GM19023 (cell line): ENCODE data around the gene CDC27.
A peak's percentile ranks its signal among the peaks of the same experiment; 100 is the strongest.
"Not testable (repeated sequence)": the region's sequence is repeated elsewhere in the genome, so short reads cannot be mapped to it uniquely, and the experiment has no call there.

Source experiments
- ATAC-seq: cut with Tn5 transposase; IDR thresholded peaks from one replicate; pipeline ENCODE4 v1.9.1; 2021; ENCODE audit warnings: mild to moderate bottlenecking, moderate library complexity; ENCODE audit not compliant: unreplicated experiment

CDC27 gene

DNA sequence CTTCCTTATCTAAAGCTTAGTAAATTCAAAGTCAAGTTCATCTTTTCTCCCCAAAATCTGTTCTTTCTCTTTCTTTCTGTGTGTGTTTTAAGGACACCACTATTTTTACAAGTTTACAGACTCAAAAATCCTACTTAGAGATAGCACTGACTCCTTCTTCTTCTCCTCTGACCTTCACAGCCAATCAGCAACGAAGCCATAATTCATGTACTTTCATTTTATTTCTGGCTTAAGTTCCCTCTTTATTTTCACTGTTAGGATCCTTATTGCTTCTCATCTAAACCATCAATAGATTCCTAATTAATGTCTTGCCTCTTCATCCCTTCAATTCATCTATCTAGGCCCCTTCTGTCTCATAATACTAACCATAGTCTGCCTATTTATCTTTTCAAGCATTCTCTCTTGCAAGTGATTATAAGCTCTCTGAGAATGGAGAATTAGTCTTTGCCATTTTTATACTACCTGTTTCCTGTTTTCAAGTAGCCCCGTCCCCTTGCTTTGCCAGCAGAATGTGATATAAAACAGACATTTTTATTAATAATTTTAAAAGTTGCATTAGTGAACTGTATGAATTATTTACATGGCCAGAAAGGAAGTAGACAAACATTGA, 27.0 kb downstream of the CDC27 start:
- ATAC-seq, result no peak

DNA sequence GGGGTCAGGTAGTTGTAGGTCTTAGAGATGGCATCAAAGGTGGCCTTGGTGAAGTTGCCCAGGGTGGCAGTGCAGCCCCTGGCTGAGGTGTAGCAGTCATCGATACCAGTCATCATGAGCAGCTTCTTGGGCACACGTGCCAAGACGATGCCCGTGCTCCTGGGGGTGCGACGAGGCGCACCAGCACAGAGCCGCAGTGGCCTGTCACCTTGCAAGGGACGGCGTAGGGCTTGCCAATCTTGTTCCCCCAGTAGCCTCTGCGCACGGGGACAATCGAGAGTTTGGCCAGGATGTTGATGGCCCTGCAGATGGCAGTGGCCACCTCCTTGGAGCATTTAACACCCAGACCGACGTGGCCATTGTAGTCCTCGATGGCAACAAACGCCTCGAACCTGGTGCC, 29.8 kb downstream of the CDC27 start:
- no peak for ATAC-seq

DNA sequence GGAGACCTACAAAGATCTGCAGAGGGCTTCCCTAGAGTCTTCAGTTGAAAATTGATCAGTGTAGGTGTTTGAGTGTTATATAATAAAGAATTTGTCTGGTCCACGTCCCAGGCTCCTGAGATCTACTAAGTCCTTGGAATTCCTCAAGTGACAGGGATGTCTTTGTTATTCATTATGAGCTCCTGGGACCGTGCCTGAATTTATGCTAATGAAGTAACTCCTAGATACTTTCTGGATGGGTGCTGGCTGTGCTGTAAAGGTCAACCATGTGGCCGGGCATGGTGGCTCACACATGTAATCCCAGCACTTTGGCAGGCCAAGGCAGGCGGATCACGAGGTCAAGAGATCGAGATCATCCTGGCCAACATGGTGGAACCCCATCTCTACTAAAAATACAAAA, 43.7 kb downstream of the CDC27 start:
- no peak for ATAC-seq

DNA sequence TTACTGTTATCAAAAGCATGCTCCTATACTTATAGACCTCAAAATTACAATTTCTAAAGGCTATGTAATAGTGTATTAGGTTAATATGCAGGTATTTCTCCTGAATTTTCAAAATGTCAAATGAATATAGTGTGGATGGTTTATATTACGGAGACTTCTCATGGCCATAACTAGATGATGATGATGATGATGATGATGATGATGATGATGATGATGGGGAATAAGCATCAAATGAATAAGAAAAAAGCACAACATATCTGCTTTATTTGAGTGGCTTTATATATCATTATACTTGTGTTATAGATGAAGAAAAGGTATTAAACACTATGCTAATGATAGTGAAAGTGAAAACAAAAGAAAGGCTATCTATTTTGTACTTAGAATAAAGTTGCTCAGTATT, 53.9 kb downstream of the CDC27 start:
- ATAC-seq, result no peak

DNA sequence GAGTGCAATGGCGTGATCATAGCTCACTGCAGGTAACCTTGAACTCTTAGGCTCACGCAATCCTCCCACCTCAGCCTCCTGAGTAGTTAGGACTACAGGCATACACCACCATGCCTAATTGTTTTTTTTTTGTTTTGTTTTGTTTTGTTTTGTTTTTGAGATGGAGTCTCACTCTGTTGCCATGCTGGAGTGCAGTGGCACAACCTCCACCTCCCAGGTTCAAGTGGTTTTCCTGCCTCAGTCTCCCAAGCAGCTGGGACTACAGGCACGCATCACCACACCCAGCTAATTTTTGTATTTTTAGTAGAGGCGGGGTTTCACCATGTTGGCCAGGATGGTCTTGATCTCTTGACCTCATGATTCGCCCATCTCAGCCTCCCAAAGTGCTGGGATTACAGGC, 54.7 kb downstream of the CDC27 start:
- not testable (repeated sequence) for ATAC-seq

DNA sequence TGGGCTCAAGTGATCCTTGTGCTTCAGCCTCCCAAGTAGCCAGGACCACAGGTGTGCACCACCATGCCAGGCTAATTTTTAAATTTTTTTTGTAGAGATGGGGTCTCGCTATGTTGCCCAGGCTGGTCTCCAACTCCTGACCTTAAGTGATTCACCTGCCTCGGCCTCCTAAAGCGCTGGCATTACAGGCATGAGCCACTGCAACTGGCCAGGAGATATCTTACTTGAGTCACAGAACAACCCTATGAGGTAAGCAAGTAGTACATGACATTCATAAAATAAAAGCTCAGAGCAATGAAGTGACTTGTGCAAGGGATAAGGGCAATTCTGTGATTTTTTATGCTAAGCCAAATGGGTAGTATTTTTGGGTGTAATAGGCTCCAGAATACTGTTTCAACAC, 57.3 kb downstream of the CDC27 start:
- ATAC-seq, result no peak

DNA sequence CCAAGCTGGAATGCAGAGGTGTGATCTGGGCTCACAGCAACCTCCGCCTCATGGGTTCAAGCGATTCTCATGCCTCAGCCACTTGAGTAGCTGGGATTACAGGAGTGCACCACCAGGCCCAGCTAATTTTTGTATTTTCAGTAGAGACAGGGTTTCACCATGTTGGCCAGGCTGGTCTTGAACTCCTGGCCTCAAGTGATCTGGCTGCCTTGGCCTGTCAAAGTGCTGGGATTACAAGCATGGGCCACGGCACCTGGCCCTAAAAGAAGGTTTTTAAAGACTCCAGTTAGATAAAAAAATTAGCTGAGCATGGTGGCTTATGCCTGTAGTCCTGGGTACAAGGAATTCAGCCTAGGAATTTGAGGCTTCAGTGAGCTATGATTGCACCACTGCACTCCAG, 62.3 kb downstream of the CDC27 start:
- not testable (repeated sequence) for ATAC-seq

DNA sequence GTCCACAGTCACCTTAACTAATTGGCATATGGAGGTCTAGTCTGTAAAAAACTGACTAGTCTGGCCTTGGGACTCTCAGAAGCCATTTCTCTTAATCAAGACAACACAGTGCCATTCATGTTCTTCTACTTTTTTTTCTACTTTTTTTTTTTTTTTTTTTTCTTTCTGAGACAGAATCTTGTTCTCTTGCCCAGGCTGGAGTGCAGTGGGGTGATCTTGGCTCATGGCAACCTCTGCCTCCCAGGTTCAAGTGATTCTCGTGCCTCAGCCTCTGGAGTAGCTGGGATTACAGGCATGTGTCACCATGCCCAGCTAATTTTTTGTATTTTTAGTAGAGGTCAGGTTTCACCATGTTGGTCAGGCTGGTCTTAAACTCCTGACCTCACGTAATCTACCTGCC, 65.8 kb downstream of the CDC27 start:
- ATAC-seq, result not testable (repeated sequence)

DNA sequence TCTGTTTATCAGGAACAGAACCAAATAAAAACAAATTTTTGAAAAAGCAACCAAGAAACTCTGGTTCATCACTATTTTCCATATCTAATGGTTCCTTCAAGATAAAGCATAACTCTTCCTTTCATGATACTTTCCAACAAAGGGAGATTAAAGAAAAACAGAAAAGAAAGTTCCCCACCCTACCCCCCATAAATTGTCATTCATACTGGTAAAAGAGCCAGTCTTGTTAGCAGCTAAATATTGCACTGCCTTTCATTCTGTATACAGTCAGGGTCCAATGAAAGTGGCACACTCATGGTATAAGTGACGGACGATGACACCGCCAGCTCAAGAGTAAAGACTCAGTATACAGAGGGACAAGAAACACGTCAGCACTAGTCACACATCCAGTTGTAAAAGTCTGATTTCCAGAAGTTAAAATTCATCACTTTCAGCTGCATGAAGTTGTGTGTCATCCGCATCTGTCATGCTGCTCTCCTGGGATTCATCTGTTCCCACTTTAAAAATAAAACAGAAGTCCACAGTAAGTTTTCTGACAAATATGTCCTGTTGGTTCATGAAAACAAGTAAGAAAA, 68.5 kb downstream of the CDC27 start:
- ATAC-seq, result no peak

DNA sequence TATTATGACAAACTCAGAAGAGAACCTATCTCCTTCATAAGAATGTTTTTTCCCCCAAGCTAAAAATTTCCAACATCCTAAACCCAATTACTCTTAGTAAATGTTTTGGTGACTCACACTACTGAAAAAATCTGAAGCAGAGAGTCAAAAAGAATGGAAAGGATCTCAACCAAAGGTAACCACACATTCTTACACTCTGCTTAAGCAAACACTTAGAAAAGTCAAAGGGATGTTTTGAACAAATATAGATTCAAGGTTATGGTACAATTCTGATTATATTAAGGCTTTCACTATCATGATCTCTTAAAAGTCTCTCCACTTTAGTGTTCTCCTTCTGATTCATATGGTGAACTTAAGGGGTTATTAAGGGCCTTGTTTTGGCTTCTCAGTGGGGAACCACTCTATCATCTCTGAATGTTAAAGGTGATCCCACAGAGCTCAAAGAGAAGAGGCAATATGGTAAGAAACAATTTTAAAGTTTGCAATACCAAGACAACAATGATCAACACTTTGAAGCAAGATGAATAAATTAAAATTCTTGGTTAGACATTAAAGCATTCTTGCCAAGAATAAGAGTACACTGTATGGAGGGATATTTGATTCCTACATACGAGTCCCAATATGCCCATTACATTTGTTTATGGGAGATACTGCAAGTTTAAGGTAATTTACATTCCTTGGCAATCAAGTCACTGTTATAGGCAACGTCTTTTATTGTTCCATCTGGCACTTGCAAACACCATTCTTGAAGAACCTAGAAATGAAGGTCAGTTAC, 69.2 kb downstream of the CDC27 start:
- no peak for ATAC-seq

DNA sequence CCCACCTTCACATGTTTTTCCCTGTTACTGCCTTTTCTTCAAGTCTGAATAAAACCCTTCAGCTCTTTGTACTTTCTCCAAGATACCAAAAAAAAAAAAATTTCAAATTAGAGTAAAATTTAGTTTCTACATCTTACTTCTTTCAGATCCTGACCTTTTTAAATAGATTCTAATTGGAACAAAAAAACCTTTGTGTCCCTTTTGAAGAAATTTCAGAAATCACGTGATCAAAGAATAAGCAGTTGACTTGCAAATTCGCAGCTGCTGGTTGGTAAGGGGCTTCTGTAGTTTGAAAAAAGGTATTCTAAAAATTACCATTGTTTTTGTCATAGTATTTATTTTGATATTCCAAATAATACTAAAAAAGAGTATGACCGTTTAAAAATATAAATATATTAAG, 71.7 kb downstream of the CDC27 start:
- ATAC-seq, result no peak

DNA sequence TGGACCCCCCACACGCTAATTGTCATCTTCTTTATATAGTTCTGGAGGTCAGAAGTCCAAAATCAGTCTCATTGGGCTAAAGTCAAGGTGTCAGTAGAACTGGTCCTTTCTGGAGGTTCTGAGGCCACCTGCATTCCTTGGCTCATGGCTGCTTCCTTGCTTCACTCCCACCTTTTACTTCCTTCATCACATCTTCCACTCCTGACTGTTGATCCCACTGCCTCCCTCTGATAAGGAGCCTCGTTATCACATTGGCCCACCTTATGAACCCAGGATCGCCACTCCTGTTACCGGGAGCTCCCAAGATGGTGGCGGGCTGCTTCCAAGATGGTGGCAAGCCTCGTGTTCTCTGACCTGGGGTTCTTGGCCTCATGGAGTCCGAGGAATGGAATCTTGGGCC, 83.0 kb downstream of the CDC27 start:
- ATAC-seq, result no peak

DNA sequence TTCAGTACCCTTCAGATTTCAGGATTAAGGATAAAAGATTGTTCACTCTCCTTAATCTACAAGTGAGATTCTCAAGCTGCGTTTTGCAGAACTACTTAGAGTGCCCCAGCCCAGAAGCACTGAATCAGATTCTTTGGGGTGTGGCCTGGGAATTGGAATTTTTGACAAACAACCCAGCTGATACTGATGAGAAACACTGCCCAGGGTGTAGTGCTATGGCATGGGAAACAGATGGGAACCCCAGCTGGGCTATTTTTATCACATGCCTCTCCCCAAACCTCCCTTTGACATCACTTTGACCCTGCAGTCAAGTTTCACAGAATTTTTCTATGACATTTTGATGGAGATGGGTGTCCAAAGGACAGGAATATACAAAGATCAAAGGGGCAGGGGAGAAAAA, 83.8 kb downstream of the CDC27 start:
- ATAC-seq, result not testable (repeated sequence)

DNA sequence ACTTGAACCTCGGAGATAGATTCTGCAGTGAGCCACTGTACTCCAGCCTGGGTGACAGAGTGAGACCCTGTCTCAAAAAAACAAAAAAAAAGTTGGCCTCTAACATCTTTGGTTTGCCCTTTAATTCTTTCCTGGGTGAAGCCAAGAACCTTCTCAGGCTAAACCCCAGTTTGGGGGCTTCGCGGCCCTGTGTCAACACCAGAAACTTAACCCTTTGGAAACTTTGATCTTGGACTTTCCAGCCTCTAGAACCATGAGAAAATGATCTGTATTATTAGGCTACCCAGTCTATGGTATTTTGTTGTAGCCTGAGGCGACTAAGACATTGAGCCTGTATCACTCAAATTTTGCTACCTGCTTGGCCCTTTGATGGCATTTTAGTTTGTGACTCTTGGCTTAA, 86.2 kb downstream of the CDC27 start:
- ATAC-seq, result no peak

DNA sequence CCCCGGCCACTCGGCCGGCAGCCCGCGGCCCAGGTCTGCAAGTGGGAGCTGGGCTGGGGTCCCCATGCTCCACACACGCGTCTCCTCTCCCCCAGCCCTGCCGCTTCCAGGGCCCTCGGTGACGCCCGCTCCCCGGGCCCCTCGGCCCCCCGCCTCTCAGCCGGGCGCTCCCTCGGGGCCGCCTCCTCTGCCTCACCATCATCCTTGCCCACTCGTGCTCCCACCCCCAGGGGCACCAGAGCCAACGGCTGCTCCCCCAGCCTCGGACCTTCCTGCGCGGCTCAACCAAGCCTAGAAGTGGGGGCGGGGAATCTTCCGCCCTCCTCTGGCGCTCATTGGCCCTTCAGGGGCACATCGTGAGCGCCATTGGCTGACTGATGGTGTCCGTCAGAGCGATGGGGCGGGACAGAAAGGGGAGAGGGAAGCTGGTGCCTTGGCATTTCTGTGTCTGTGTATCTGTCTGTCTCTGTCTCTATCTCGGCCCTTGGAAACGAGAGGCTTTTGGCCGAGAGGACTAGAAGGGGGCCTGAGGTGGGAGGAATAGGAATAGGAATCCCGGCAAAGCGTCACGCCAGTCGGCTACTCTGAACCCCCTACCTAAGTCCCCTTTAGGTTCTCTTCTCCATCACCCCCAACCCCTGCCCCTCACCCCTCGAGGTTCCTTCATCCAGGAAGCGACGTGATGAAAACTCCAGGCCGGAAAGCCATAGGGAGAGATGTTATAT, 88.9 kb downstream of the CDC27 start:
- peak; percentile 98 for ATAC-seq

DNA sequence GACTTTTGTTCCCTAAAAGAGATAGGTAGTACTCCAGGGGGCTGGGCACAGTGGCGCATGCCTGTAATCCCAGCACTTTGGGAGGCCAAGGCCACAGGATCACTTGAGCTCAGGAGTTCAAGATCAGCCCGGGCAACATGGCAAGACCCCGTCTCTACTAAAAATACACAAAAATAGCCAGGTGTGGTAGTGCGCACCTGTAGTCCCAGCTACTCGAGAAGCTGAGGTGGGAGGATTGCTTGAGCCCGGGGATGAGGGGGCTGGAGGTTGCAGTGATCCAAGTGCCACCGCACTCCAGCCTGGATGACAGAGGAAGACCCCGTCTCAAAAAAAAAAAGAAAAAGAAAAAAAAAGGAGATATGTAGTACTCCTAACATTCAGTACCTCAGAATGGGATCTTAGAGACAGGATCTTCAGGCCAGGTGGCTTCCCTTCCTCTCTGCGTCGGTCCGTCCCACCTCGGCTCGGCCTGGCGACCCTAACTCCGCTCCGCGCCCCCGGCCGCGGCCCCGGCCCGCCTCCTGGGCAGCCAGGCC, 89.6 kb downstream of the CDC27 start:
- ATAC-seq, result peak; percentile 33

DNA sequence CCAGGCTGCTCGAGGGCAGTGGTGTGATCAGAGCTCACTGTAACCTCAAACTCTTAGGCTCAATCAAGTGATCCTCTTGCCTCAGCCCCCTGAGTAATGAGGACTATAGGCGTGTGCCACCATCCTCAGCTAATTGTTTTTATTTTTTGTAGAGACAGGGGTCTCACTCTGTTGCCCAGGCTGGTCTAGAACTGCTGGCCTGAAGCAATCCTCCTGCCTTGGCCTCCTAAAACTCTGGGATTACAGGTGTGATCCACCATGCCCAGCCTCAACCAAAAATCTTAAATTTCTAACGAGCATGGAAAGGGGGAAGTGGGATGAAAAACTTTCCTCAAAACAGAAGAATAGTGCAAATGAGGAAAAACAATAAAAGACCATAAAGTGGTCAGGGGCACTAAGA, 92.8 kb downstream of the CDC27 start:
- no peak for ATAC-seq

DNA sequence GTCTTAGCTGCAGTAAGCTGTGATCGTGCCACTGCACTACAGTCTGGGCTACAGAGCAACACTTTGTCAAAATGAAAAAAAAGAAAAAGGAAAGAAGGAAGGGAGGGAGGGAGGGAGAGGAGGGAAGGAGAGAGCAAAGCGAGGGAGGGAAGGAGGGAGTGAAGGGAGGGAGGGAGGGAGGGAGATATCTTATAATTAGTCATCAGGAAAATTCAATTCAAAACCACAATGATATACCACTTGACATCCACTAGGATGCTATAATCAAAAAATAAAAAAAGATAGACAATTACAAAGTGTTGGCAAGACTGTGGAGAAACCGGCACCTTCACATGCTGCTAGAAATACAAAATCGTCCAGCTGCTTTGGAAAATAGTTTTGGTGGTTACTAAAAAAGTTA, 93.8 kb downstream of the CDC27 start:
- ATAC-seq, result no peak

DNA sequence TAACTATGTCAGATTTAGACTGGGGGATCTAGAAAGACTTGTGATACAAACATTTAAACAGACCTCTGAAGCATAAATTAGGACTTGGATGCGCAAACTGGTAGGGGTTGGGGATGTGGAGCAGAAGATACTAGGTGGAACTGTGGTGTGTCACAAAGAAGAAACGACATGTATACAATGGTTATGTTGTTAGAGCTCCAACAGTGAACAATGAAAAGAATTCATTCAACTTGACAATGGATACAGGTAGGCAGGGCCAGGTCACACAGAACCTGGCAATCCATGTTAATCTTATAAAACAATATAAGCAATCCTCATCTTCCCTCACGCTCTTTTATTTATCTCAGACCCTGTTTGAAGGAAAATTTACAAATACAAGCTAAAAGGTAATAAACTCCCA, 102.0 kb downstream of the CDC27 start:
- ATAC-seq, result no peak

DNA sequence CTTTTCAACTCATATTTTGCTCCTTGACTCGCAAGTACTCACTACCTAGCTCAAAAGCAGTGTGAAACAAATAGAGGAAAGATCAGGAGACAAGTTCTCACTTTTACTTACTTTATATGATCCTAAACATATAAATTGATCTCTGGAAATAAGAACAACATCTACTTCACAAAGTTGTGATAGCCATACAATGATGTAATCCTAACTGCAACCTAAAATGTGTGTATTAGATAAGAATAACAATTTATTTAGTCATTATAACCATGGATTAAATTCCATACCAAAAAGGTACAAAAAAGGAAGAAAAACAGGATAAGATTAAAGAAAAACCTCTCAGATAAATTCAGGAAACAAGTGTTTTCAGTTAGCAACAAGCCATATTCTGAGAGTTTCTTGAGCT, 103.4 kb downstream of the CDC27 start:
- ATAC-seq, result no peak

DNA sequence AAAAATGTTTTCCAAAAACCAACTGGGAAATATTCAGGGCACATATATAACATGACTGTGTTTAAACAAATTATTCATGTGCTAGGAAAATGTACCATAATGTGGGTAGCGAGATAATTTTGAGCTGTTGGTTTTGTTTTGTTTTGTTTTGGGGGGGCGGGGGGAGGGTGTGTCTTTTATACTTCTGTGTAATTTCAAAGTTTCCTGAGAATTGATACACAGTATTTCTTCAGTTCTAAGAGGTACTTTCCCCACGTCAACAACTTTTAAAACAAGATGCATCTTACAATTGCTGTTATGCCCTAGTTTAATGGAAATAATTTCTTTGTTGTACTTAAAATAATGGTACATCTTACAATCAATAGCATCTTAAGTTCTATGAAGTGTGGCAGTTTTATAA, 110.3 kb downstream of the CDC27 start:
- no peak for ATAC-seq

DNA sequence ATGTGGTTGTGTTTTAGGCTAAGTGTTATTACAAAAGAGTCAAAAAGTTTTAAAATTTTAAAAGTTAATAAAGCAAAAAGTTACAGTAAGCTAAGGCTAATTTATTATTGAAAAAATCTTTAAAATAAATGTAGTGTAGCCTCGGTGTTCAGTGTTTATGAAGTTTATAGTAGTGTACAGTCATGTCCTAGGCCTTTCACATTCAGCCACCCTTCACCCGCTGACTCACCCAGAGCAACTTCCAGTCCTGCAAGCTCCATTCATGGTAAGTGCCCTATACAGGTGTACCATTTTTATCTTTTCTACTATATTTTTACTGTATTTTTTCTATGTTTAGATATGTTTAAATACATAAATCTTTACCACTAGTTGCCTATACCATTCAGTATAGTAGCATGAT, 111.5 kb downstream of the CDC27 start:
- ATAC-seq, result no peak
